Fibroblast of lung (primary cell): ENCODE data around the gene KRTAP12-4. TPM values are rescaled to one million over a fixed set of nuclear protein-coding genes. Genes with fewer than 3 reads are reported as not detected.

ENCODE experiments used
- DNase-seq, 2 donors: peaks; one replicate each; pipeline versions ENCODE4 v3.0.0 to v3.0.0-alpha.2; 2010; ENCODE audit warnings: low read depth in 2 of 2
- H2AFZ ChIP-seq: 2 replicates; pipeline ENCODE4 v1.5.1; 2012; ENCODE audit warnings: low read length, control low read depth, inconsistent platforms
- H3K27ac ChIP-seq: 2 replicates; pipeline ENCODE4 v1.5.1; 2011; ENCODE audit warnings: low read length, control low read depth; ENCODE audit not compliant: insufficient read depth
- H3K27me3 ChIP-seq: 2 replicates; pipeline ENCODE4 v1.5.1; 2011; ENCODE audit warnings: mild to moderate bottlenecking, low read length; ENCODE audit not compliant: control insufficient read depth, insufficient read depth
- H3K36me3 ChIP-seq: 2 replicates; pipeline ENCODE4 v1.5.1; 2011; ENCODE audit warnings: low read length; ENCODE audit not compliant: control insufficient read depth, insufficient read depth
- H3K4me1 ChIP-seq: 2 replicates; pipeline ENCODE4 v1.5.1; 2011; ENCODE audit warnings: low read length; ENCODE audit not compliant: control insufficient read depth, insufficient read depth; ENCODE audit errors: extremely low read depth
- H3K4me2 ChIP-seq: 2 replicates; pipeline ENCODE4 v1.5.1; 2011; ENCODE audit warnings: low read length, control low read depth; ENCODE audit not compliant: insufficient read depth; ENCODE audit errors: extremely low read depth
- H3K4me3 ChIP-seq, 4 experiments: fragments of 200-600 bp in 1 of 4; sonication (generic) in 1 of 4; replicated peaks in 1 of 4; 2 replicates each; pipeline ENCODE4 v1.5.1; 2011 to 2016; ENCODE audit warnings: low read length in 4 of 4, low read depth in 3 of 4, mild to moderate bottlenecking in 3 of 4, control low read depth in 2 of 4, inconsistent platforms in 1 of 4, mixed read lengths in 1 of 4; ENCODE audit not compliant: insufficient read depth in 1 of 4; ENCODE audit errors: control extremely low read depth in 1 of 4
- H3K79me2 ChIP-seq: 2 replicates; pipeline ENCODE4 v1.5.1; 2012; ENCODE audit warnings: mild to moderate bottlenecking, low read length, inconsistent platforms; ENCODE audit not compliant: control insufficient read depth, insufficient read depth
- H3K9ac ChIP-seq: 2 replicates; pipeline ENCODE4 v1.5.1; 2011; ENCODE audit warnings: mild to moderate bottlenecking, low read length, control low read depth; ENCODE audit not compliant: insufficient read depth
- H3K9me3 ChIP-seq: 2 replicates; pipeline ENCODE4 v1.5.1; 2012; ENCODE audit warnings: low read depth, low read length; ENCODE audit not compliant: control insufficient read depth, insufficient read depth
- H4K20me1 ChIP-seq: 2 replicates; pipeline ENCODE4 v1.5.1; 2011; ENCODE audit warnings: low read length; ENCODE audit not compliant: control insufficient read depth, insufficient read depth; ENCODE audit errors: extremely low read depth
- EZH2 ChIP-seq: IDR thresholded peaks from 2 replicates; pipeline ENCODE4 v1.5.1; 2012; ENCODE audit warnings: low read length, control low read depth, mild to moderate bottlenecking; ENCODE audit errors: missing control alignments
- polyA plus RNA-seq, 2 donors: library from polyadenylated mRNA; depleted of rRNA in 1 of 2; stranded (reverse) in 1 of 2; unstranded in 1 of 2; fragments of >200 nt; gene quantifications; 2 replicates each; pipeline ENCODE4 v1.2.1, GENCODE V29; 2011 to 2012; ENCODE audit warnings: missing spikeins in 1 of 2
- total RNA-seq: library from RNA; depleted of rRNA; stranded (reverse); fragments of >200 nt; gene quantifications from 2 replicates; pipeline ENCODE4 v1.2.1, GENCODE V29; 2014
- TF ChIP-seq, protein P1 (sequence below), 2 donors: IDR thresholded peaks in 1 of 2; conservative IDR thresholded peaks in 1 of 2; 1 replicate in 1 of 2; 2 replicates in 1 of 2; pipeline ENCODE4 v1.5.1; 2011 to 2012; ENCODE audit warnings: low read length in 2 of 2, control low read depth in 1 of 2, inconsistent platforms in 1 of 2, low read depth in 1 of 2, mild to moderate bottlenecking in 1 of 2

Gene KRTAP12-4
- total and polyA plus RNA-seq, 2 donors (not counting 1 experiment from before 2014, with no cell fraction given): not detected

DNA sequence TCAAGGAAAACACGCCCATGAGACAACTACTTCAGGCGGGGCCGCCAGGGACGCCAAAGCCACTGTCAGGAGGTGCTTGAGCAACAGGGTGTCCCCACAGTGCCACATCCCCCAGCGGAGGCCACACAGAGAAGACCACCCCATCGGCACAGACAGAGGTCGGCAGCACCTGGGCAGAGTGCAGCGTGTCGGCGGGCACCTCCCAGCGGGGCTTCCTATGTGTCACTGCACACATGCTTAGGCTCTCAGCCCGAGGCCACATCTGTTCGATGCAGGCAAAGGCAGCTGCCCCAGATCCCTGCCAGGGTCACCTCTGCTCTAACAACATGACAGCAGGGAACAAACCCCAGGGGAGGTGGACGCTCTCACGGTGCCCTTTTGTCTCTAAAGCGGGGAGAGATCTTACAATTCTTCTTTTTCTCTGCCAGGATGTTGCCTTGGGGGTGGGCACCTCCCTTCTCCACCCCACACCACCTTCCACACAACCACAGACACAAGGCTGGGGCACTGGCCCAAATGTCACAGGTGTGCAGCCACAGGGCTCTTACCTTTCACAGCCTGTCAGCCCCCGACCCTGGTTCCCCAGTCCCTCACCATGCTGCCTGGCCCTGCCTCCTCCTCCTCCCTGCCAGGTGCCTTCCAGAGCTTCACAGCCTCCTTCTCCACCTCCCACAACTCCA, 38.4 kb downstream of the KRTAP12-4 start:
- no peaks in the 10 kb centered on the region for H3K9me3 ChIP-seq
- no peak overlapping the region for H3K4me2 ChIP-seq
- no peak overlapping the region for H3K27ac ChIP-seq
- no peaks in the 10 kb centered on the region for H3K79me2 ChIP-seq
- H3K4me3 ChIP-seq: no peak overlapping the region
- H3K36me3 ChIP-seq: no peaks in the 10 kb centered on the region
- no peak overlapping the region for H3K9ac ChIP-seq
- no peak for DNase-seq
- H4K20me1 ChIP-seq: no peaks in the 10 kb centered on the region
- TF ChIP-seq, protein P1, sequence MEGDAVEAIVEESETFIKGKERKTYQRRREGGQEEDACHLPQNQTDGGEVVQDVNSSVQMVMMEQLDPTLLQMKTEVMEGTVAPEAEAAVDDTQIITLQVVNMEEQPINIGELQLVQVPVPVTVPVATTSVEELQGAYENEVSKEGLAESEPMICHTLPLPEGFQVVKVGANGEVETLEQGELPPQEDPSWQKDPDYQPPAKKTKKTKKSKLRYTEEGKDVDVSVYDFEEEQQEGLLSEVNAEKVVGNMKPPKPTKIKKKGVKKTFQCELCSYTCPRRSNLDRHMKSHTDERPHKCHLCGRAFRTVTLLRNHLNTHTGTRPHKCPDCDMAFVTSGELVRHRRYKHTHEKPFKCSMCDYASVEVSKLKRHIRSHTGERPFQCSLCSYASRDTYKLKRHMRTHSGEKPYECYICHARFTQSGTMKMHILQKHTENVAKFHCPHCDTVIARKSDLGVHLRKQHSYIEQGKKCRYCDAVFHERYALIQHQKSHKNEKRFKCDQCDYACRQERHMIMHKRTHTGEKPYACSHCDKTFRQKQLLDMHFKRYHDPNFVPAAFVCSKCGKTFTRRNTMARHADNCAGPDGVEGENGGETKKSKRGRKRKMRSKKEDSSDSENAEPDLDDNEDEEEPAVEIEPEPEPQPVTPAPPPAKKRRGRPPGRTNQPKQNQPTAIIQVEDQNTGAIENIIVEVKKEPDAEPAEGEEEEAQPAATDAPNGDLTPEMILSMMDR (conservative IDR thresholded peaks at IDR 0.05 in 1 of 2, IDR thresholded peaks at IDR 0.05 in 1 of 2; ENCODE audit: low read depth in 1 of 2, low read length in 2 of 2): no peak
- no peak for TF ChIP-seq EZH2
- H3K27me3 ChIP-seq: no peaks in the 10 kb centered on the region
- no peaks in the 10 kb centered on the region for H3K4me1 ChIP-seq
- H2AFZ ChIP-seq: no peak overlapping the region

DNA sequence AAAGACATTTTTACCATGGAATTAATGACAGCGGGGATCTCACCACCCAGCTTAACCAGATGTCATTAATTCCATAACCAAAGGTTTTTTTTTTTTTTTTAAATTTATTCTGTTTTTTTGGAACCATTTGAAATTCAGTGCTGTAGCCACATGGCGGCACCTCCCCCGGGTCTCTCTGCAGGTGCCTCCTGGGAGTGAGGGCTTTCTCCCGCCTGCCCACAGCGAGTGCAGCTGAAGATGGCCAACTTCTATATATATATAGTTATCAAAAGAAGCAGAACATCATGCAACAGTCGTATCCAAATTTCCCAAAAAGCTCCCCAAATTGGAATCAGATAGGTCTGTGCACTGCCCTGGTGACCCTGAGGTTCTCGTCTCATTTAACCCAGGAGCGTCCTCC, 39.0 kb downstream of the KRTAP12-4 start:
- Histone ChIP-seq H3K4me1 (no peaks in the 10 kb centered on the region), H3K36me3 (no peaks in the 10 kb centered on the region), H3K9ac (no peak overlapping the region), H4K20me1 (no peaks in the 10 kb centered on the region), H3K27ac (no peak overlapping the region), H3K9me3 (no peaks in the 10 kb centered on the region), H3K79me2 (no peaks in the 10 kb centered on the region), H3K4me3 (no peak overlapping the region), H3K4me2 (no peak overlapping the region), H2AFZ (no peak overlapping the region), H3K27me3 (no peaks in the 10 kb centered on the region)
- no peak for TF ChIP-seq EZH2
- TF ChIP-seq, protein P1 (conservative IDR thresholded peaks at IDR 0.05 in 1 of 2, IDR thresholded peaks at IDR 0.05 in 1 of 2; ENCODE audit: low read depth in 1 of 2, low read length in 2 of 2): no peak
- no peak for DNase-seq

DNA sequence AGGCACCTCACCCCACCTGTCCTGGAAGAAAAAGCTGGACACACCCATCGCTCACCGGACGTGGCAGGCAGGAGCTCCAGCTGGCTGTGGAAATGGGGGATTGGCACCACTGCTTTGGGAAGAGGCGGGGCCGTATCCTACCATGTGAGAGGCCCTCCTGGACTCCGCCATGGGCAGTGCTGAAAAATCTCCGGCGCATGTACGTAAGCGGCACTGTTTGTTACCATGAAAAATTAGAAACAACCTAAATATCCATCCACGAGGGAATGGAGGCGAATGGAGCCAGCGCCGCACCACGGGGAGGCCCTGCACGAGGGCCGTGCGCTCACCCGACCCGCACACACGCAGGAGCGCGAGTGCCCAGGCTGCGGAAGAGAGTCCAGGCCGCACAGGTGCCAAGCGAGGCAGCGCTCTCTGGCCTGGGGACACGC, 39.5 kb downstream of the KRTAP12-4 start:
- Histone ChIP-seq H3K9ac (no peak overlapping the region), H3K36me3 (no peaks in the 10 kb centered on the region), H2AFZ (no peak overlapping the region), H3K79me2 (no peaks in the 10 kb centered on the region), H3K27me3 (no peaks in the 10 kb centered on the region), H3K4me1 (no peaks in the 10 kb centered on the region), H3K4me2 (no peak overlapping the region), H4K20me1 (no peaks in the 10 kb centered on the region), H3K9me3 (no peaks in the 10 kb centered on the region), H3K27ac (no peak overlapping the region), H3K4me3 (no peak overlapping the region)
- TF ChIP-seq, protein P1 (conservative IDR thresholded peaks at IDR 0.05 in 1 of 2, IDR thresholded peaks at IDR 0.05 in 1 of 2; ENCODE audit: low read depth in 1 of 2, low read length in 2 of 2): no peak
- no peak for TF ChIP-seq EZH2
- DNase-seq: no peak
